Naive thymus-derived CD8-positive, alpha-beta T cell (primary cell): ENCODE data around the gene NEK9. TPM values are rescaled to one million over a fixed set of nuclear protein-coding genes. Genes with fewer than 3 reads are reported as not detected.

ENCODE experiments used
- ATAC-seq, 2 donors: fragments of 150-1000 bp; cut with Tn5 transposase in 1 of 2; sonication (Bioruptor Pico), chemical (Tn5 transposase) in 1 of 2; 1 replicate in 1 of 2; 2 replicates in 1 of 2; pipeline ENCODE4 v1.10.0; 2021; ENCODE audit warnings: mild to moderate bottlenecking in 2 of 2, moderate library complexity in 2 of 2
- POLR2A ChIA-PET: fragments of 350-600 bp; sonication (Branson Sonifier 250); formaldehyde crosslinking; loops from one replicate; lab custom pipeline; 2021; ENCODE audit warnings: antibody characterized with exemption; lab: Charles Lee
- DNase-seq, 10 donors: peaks; one replicate each; pipeline versions ENCODE4 v3.0.0 to v3.0.0-alpha.2; 2020 to 2022
- H3K27ac Mint-ChIP-seq, 10 donors: one replicate each; pipeline ENCODE4 v1.8.0; 2020 to 2022; ENCODE audit warnings: mild to moderate bottlenecking in 10 of 10, mixed read lengths in 10 of 10, moderate library complexity in 4 of 10, inconsistent platforms in 1 of 10
- H3K27me3 Mint-ChIP-seq, 5 donors: one replicate each; pipeline ENCODE4 v1.8.0; 2021 to 2022; ENCODE audit warnings: mixed read lengths in 5 of 5
- H3K36me3 Mint-ChIP-seq, 3 donors: one replicate each; pipeline ENCODE4 v1.8.0; 2020 to 2022; ENCODE audit warnings: mixed read lengths in 3 of 3, mild to moderate bottlenecking in 2 of 3, inconsistent platforms in 1 of 3
- H3K4me1 Mint-ChIP-seq, 4 donors: one replicate each; pipeline ENCODE4 v1.8.0; 2021 to 2022; ENCODE audit warnings: mixed read lengths in 4 of 4
- H3K4me3 Mint-ChIP-seq, 10 donors: one replicate each; pipeline ENCODE4 v1.8.0; 2020 to 2022; ENCODE audit warnings: mild to moderate bottlenecking in 10 of 10, mixed read lengths in 10 of 10, moderate library complexity in 6 of 10, inconsistent platforms in 1 of 10
- H3K9me3 Mint-ChIP-seq, 9 donors: one replicate each; pipeline ENCODE4 v1.8.0; 2020 to 2022; ENCODE audit warnings: mixed read lengths in 9 of 9, mild to moderate bottlenecking in 3 of 9, inconsistent platforms in 1 of 9, moderate library complexity in 1 of 9
- polyA plus RNA-seq, 3 donors: library from polyadenylated mRNA; unstranded; fragments of 300-500 nt; fragmentation: Illumina TruSeq; gene quantifications; one replicate each; pipeline ENCODE4 v1.2.3, GENCODE V29; 2021
- total RNA-seq, 8 experiments: library from RNA in 2 of 8; stranded (reverse) in 2 of 8; gene quantifications; one replicate each; pipeline ENCODE4 v1.2.3 and lab custom pipeline; 2021 to 2026

The NEK9 gene
- total and polyA plus RNA-seq, 5 experiments from 2014 or later = 18.5 to 137 (median 19.8) TPM

GRCh38 chr14:75126121-75126544 lies 715 bp downstream of the NEK9 start:
- peak in 1 of 2 donors; percentile 53 for ATAC-seq
- Mint-ChIP-seq H3K4me3 (peak overlapping the region; percentile 80 to 98 (median 96)), H3K27me3 (no peaks in the 10 kb centered on the region), H3K4me1 (peaks cover 29 to 56% (median 47%) of the 10 kb centered on the region in 4 donors), H3K36me3 (peaks cover 0 to 25% (median 2%) of the 10 kb centered on the region in 3 donors), H3K9me3 (no peaks in the 10 kb centered on the region), H3K27ac (peak overlapping the region; percentile 95 to 99 (median 98))
- DNase-seq = peak in 5 of 10 donors; percentile 13 to 29 (median 25)
- POLR2A ChIA-PET = interaction anchor here (0.6 to 3.0 kb wide), 21 partner anchors 9 to 395 kb away, joined by 3 to 16 read pairs (median 3); partner anchors contain the start of genes EIF2B2 and TMED10

GRCh38 chr14:75125617-75126016 lies 1.2 kb downstream of the NEK9 start:
- Mint-ChIP-seq H3K27ac (peak overlapping the region; percentile 95 to 99 (median 98)), H3K27me3 (no peaks in the 10 kb centered on the region)
- POLR2A ChIA-PET = interaction anchor here (0.7 to 3.0 kb wide), 7 partner anchors 8 to 395 kb away, joined by 3 to 16 read pairs (median 5); partner anchors contain the start of genes EIF2B2 and TMED10

GRCh38 chr14:75123991-75124390 lies 2.9 kb downstream of the NEK9 start:
- peak overlapping the region; percentile 10 to 95 (median 54) for H3K27ac Mint-ChIP-seq
- ATAC-seq = no peak
- H3K36me3 Mint-ChIP-seq = peaks cover 0 to 37% (median 9%) of the 10 kb centered on the region in 3 donors
- peaks cover 29 to 63% (median 53%) of the 10 kb centered on the region in 4 donors for H3K4me1 Mint-ChIP-seq
- no peaks in the 10 kb centered on the region for H3K9me3 Mint-ChIP-seq
- H3K4me3 Mint-ChIP-seq = peak overlapping the region in 5 of 10 donors; percentile 1 to 57 (median 5)
- no peak for DNase-seq
- POLR2A ChIA-PET = interaction anchor here (0.6 to 0.7 kb wide), 3 partner anchors 285 to 1988 kb away, joined by 3 to 6 read pairs (median 3); no protein-coding TSS in a partner anchor
- no peaks in the 10 kb centered on the region for H3K27me3 Mint-ChIP-seq

More at GRCh38 chr14:75125617-75126016, 1.2 kb downstream of the NEK9 start:
- ATAC-seq (no peak), DNase-seq (no peak)
- Mint-ChIP-seq H3K36me3 (peaks cover 0 to 25% (median 2%) of the 10 kb centered on the region in 3 donors), H3K4me3 (peak overlapping the region; percentile 80 to 98 (median 96)), H3K9me3 (no peaks in the 10 kb centered on the region), H3K4me1 (peaks cover 29 to 61% (median 49%) of the 10 kb centered on the region in 4 donors)

- peaks cover 24 to 50% (median 39%) of the 10 kb centered on the region in 4 donors for H3K4me1 Mint-ChIP-seq
- H3K27ac Mint-ChIP-seq = peak overlapping the region in 2 of 10 donors; percentile 4
- no peak for ATAC-seq
- no peaks in the 10 kb centered on the region for H3K27me3 Mint-ChIP-seq
- POLR2A ChIA-PET = no interaction called here
- H3K9me3 Mint-ChIP-seq = no peaks in the 10 kb centered on the region
- H3K4me3 Mint-ChIP-seq = no peak overlapping the region
- DNase-seq = no peak
- H3K36me3 Mint-ChIP-seq = peaks cover 0 to 60% (median 17%) of the 10 kb centered on the region in 3 donors
Observed at GRCh38 chr14:75121552-75121951, 5.3 kb downstream of the NEK9 start.

- Mint-ChIP-seq H3K27ac (peak overlapping the region in 1 of 10 donors; percentile 4), H3K9me3 (no peaks in the 10 kb centered on the region), H3K36me3 (peaks cover 0 to 67% (median 19%) of the 10 kb centered on the region in 3 donors), H3K4me3 (no peak overlapping the region), H3K4me1 (peaks cover 20 to 46% (median 31%) of the 10 kb centered on the region in 4 donors), H3K27me3 (no peaks in the 10 kb centered on the region)
- DNase-seq = no peak
- POLR2A ChIA-PET = no interaction called here
- ATAC-seq = no peak
Observed at GRCh38 chr14:75120541-75121291, 6.1 kb downstream of the NEK9 start.

- no peaks in the 10 kb centered on the region for H3K27me3 Mint-ChIP-seq
- peaks cover 0 to 78% (median 28%) of the 10 kb centered on the region in 3 donors for H3K36me3 Mint-ChIP-seq
- DNase-seq = no peak
- H3K27ac Mint-ChIP-seq = peak overlapping the region in 1 of 10 donors; percentile 27
- no peak for ATAC-seq
- no peaks in the 10 kb centered on the region for H3K9me3 Mint-ChIP-seq
- peaks cover 11 to 36% (median 20%) of the 10 kb centered on the region in 4 donors for H3K4me1 Mint-ChIP-seq
- POLR2A ChIA-PET = no interaction called here
- H3K4me3 Mint-ChIP-seq = no peak overlapping the region
Observed at GRCh38 chr14:75119056-75119455, 7.8 kb downstream of the NEK9 start.

- no peak for DNase-seq
- peaks cover 8 to 20% (median 18%) of the 10 kb centered on the region in 4 donors for H3K4me1 Mint-ChIP-seq
Observed at GRCh38 chr14:75113932-75114539, 12.8 kb downstream of the NEK9 start.

GRCh38 chr14:75109877-75110276 lies 17.0 kb downstream of the NEK9 start:
- H3K27ac Mint-ChIP-seq = peak overlapping the region in 2 of 10 donors; percentile 1 to 21
- ATAC-seq = no peak
- no peak for DNase-seq
- peaks cover 11 to 92% (median 69%) of the 10 kb centered on the region in 3 donors for H3K36me3 Mint-ChIP-seq
- H3K4me1 Mint-ChIP-seq = peaks cover 4 to 18% (median 14%) of the 10 kb centered on the region in 4 donors
- no peak overlapping the region for H3K4me3 Mint-ChIP-seq
- H3K27me3 Mint-ChIP-seq = no peaks in the 10 kb centered on the region
- H3K9me3 Mint-ChIP-seq = no peaks in the 10 kb centered on the region
- POLR2A ChIA-PET = interaction anchor here (1.0 kb wide), 1 partner anchor 13 kb away, joined by 5 read pairs; no protein-coding TSS in a partner anchor

More at GRCh38 chr14:75113932-75114539, 12.8 kb downstream of the NEK9 start:
- POLR2A ChIA-PET = no interaction called here
- Mint-ChIP-seq H3K27ac (peak overlapping the region in 2 of 10 donors; percentile 10 to 53), H3K4me3 (no peak overlapping the region), H3K36me3 (peaks cover 6 to 93% (median 57%) of the 10 kb centered on the region in 3 donors), H3K27me3 (no peaks in the 10 kb centered on the region), H3K9me3 (no peaks in the 10 kb centered on the region)
- peak in 1 of 2 donors; percentile 69 for ATAC-seq

- POLR2A ChIA-PET = interaction anchor here (0.7 kb wide), 1 partner anchor 494 kb away, joined by 3 read pairs; no protein-coding TSS in a partner anchor
- peaks cover 0 to 9% (median 3%) of the 10 kb centered on the region in 4 donors for H3K4me1 Mint-ChIP-seq
- no peak for DNase-seq
- no peak overlapping the region for H3K4me3 Mint-ChIP-seq
- H3K27me3 Mint-ChIP-seq = no peaks in the 10 kb centered on the region
- no peaks in the 10 kb centered on the region for H3K9me3 Mint-ChIP-seq
- no peak for ATAC-seq
- H3K36me3 Mint-ChIP-seq = peaks cover 11 to 92% (median 58%) of the 10 kb centered on the region in 3 donors
- peak overlapping the region in 2 of 10 donors; percentile 14 to 65 for H3K27ac Mint-ChIP-seq
Observed at GRCh38 chr14:75107186-75107585, 19.7 kb downstream of the NEK9 start.

- H3K4me3 Mint-ChIP-seq = no peak overlapping the region
- H3K27ac Mint-ChIP-seq = no peak overlapping the region
- no peaks in the 10 kb centered on the region for H3K9me3 Mint-ChIP-seq
- H3K36me3 Mint-ChIP-seq = peaks cover 3 to 94% (median 42%) of the 10 kb centered on the region in 3 donors
- no peaks in the 10 kb centered on the region for H3K27me3 Mint-ChIP-seq
- POLR2A ChIA-PET = no interaction called here
- no peak for ATAC-seq
- DNase-seq = no peak
- peaks cover 0 to 8% (median 5%) of the 10 kb centered on the region in 4 donors for H3K4me1 Mint-ChIP-seq
Observed at GRCh38 chr14:75101491-75101890, 25.4 kb downstream of the NEK9 start.

GRCh38 chr14:75098682-75099081 lies 28.2 kb downstream of the NEK9 start:
- POLR2A ChIA-PET = no interaction called here
- H3K36me3 Mint-ChIP-seq = peaks cover 0 to 93% (median 35%) of the 10 kb centered on the region in 3 donors
- no peaks in the 10 kb centered on the region for H3K27me3 Mint-ChIP-seq
- ATAC-seq (no peak), DNase-seq (no peak)
- H3K9me3 Mint-ChIP-seq = no peaks in the 10 kb centered on the region
- H3K4me1 Mint-ChIP-seq = peaks cover 0 to 8% (median 5%) of the 10 kb centered on the region in 4 donors
- H3K27ac Mint-ChIP-seq = peak overlapping the region in 1 of 10 donors; percentile 28
- H3K4me3 Mint-ChIP-seq = no peak overlapping the region

- POLR2A ChIA-PET = no interaction called here
- DNase-seq = no peak
- H3K9me3 Mint-ChIP-seq = no peaks in the 10 kb centered on the region
- peaks cover 0 to 8% (median 5%) of the 10 kb centered on the region in 4 donors for H3K4me1 Mint-ChIP-seq
- H3K27me3 Mint-ChIP-seq = no peaks in the 10 kb centered on the region
- peaks cover 0 to 92% (median 35%) of the 10 kb centered on the region in 3 donors for H3K36me3 Mint-ChIP-seq
- no peak for ATAC-seq
- no peak overlapping the region for H3K4me3 Mint-ChIP-seq
- no peak overlapping the region for H3K27ac Mint-ChIP-seq
Observed at GRCh38 chr14:75098212-75098611, 28.6 kb downstream of the NEK9 start.
